ELF-1 (cell line): ENCODE results near the gene SMOC1.

Experiments used
- DNase-seq: peaks from one replicate; pipeline ENCODE4 v3.0.0-alpha.2; 2016; ENCODE audit warnings: low read depth, low spot score

SMOC1 gene, protein sequence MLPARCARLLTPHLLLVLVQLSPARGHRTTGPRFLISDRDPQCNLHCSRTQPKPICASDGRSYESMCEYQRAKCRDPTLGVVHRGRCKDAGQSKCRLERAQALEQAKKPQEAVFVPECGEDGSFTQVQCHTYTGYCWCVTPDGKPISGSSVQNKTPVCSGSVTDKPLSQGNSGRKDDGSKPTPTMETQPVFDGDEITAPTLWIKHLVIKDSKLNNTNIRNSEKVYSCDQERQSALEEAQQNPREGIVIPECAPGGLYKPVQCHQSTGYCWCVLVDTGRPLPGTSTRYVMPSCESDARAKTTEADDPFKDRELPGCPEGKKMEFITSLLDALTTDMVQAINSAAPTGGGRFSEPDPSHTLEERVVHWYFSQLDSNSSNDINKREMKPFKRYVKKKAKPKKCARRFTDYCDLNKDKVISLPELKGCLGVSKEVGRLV

DNA sequence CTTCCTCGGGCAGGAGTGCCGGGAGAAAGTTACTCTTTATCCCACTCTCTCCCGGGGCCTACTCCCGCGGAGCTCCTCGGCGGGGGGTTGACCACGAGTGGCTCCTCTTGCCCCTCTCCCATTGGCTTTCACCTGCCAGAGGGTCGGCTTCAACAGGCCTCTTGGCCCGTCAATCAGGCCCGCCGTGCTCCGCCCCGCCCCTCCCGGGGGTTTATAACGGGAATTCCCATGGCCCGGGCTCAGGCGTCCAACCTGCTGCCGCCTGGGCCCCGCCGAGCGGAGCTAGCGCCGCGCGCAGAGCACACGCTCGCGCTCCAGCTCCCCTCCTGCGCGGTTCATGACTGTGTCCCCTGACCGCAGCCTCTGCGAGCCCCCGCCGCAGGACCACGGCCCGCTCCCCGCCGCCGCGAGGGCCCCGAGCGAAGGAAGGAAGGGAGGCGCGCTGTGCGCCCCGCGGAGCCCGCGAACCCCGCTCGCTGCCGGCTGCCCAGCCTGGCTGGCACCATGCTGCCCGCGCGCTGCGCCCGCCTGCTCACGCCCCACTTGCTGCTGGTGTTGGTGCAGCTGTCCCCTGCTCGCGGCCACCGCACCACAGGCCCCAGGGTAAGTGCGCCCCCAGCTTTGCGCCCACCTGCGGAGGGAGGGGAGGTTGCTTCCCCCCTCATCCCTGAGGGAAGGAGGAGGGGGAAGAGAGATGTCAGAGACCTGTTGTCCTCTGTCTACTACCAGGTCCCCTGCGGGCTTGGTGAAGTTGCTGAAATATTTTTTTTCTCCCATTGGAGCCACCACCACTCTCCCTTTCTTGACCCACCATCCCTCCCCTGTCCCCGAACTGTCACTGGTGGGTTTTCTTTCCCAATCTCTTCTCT, at the start of gene SMOC1:
Gene SMOC1 (plus strand): TSS at position 242 of the 869 bp plus-strand sequence. CDS start 263 bp downstream, at position 505.
- DNase-seq, result peak; percentile 84

DNA sequence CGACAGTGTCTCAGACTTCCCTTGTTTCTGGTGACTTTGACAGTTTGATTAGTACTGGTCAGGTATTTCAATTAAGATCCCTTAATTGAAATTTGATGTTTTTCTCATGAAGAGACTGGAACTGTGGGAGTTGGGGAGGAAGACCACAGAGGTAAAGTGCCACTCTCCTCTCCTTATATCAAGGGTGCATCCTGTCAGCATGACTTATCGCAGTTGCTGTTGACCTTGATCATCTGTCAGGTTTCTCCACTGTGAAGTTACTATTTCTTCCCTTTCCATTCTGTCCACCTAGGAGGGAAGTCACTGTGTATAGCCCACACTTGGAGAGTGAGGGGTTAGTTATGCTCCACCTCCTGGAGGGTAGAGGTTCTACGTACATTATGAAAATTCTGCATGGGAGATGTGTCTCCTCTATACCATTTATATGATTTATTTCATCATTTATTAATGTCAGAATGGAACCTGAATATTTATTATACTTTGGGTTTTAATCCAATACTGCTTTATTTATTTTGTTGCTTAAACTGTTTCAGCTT, 40.3 kb upstream of the SMOC1 start:
- no peak for DNase-seq

DNA sequence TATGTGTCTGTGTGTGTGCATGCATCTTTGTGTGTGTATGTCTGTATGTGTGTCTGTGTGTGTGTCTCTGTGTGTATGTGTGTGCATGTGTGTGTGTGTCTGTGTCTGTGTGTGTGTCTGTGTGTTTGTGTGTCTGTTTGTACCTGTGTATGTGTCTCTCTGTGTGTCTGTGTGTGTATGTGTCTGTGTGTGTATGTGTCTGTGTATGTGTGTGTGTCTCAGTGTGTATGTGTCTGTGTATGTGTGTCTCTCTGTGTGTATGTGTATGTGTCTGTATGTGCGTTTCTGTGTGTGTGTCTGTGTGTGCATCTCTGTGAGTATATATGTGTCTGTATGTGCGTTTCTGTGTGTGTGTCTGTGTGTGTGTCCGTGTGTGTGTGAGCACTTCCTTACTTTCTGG, 39.6 kb upstream of the SMOC1 start:
- no peak for DNase-seq

DNA sequence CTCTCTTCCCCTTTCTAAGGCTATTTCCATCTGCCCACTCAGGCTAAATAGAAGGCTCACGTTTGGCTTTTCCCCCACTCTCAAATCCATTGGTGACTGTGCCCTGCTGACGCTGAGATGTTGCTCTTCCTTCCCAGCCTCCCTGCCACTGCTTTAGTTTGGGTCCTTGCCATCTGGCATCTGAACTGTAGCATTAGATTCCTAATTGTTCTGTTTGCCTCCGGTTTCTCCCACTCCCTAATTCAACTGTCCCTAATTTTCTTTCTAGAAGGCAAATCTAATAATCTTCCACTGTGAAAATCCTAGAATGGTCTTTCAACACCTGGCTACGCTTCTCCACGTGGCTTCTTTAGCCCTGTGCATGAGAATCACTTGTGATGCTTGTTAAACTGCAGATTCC, 37.6 kb upstream of the SMOC1 start:
- no peak for DNase-seq

DNA sequence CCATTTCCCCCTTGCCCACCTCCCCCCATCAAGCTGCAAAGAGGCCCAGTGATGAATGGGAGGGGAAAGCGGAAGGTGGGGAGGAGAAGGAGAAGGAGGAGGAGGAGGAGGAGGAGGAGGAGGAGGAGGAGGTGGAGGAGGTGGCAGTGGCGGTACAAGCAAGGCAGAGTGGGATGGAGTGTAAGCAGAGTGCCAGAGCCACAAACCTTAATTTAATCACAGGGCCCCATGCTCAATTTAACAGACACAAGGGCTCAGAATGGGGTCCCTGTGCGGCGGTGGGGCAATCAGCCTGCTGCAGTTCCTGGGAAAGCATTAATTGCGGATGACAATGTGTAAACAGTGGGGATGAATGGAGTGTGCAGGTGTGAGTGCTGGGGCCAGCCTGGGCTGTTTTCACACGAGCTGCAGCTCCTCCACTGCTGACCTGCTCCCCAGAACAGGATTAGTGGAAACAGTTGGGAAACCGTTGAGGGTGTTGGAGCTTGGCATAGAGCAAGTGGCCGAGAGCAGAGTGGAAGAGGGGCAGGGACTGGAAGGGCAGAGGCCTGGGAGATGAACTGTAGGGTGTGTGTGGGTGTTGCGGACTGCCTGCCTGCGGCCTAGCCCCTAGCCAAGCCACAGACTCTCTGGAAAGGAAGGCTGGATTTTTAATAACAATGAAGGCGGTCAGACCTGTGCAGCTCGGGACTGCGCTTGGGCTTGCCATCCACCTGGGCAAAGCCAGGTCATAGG, 36.4 kb upstream of the SMOC1 start:
- peak; percentile 24 for DNase-seq

DNA sequence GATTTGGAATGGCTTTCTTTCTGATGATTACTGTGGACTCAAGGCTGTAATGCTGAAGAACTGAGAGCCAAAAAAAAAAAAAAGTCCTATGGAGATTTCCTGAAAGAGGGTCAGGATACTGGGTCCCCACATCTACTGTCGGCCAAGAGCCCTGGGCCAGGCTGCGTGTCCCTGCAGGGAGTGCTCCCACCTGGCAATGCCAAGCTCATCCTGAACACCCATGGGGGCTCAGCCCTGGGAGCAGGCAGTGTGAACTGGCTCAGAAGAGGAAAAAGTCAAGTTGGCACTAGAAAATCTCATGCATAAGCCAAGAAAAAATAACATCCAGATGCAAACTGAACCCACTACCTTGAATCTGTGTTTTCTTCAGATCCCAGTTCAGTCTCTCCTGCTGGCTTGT, 35.0 kb upstream of the SMOC1 start:
- no peak for DNase-seq

DNA sequence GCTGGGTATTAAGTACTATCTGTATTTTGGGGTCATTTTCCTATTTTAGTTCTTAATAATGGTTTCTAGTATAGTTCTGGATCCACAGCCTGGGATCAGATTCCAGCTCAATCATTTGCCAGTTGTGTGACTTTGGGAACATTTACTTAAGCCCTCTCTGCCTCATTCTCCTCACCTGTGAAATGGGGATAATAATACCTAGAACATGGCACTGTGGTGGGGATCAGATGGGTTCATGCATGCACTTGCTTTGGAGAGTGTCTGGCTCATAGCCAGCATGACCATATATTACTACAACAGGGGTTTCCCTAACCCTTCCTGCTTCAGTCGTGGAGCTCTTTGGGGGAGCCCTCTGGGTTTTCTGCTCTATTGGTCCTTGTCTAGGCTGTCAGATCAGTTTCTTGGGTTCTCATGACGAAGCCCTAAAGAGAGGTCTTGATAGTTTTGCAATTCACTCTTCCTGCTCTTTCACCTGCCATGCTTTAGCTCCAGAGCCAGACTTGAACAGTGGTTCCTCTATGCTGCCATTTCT, 34.1 kb upstream of the SMOC1 start:
- DNase-seq, result no peak

DNA sequence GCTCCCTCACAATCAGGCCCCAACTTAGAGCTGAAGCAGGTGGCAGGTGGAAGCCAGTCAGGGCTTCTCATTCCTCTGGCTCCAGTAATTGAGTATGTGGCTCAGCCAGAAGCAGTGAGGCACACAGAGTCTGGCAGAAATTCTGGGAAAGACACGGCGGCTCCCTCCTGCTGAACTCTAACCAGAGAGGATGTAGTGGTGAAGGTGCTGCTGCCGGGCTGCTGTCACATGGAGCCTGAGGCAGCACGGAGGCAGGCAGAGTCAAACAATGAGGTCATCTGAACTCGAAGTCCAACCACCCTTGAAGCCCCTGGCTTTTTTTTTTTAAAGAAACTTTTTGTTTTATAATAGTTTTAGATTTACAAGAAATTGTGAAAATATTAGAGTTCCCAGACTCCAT, 33.4 kb upstream of the SMOC1 start:
- peak; percentile 55 for DNase-seq

DNA sequence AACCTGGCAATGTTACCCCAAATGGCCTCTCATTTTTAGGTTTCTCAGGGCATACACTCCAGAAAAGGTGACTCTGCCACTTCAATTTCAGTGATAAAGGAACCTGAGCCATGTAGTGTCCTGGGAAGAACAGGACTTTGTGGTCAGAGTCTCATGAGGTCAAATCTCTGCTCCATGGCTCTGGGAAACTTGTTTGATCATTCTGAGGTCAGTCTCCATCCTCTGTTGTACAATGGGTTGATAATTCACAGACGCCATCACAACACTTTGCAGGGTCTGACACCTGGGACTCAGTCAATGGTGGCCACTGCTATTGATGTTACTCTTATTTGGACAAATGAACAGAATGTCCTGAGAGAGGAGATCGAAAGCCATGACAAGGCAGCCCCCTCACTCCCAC, 31.1 kb upstream of the SMOC1 start:
- no peak for DNase-seq

DNA sequence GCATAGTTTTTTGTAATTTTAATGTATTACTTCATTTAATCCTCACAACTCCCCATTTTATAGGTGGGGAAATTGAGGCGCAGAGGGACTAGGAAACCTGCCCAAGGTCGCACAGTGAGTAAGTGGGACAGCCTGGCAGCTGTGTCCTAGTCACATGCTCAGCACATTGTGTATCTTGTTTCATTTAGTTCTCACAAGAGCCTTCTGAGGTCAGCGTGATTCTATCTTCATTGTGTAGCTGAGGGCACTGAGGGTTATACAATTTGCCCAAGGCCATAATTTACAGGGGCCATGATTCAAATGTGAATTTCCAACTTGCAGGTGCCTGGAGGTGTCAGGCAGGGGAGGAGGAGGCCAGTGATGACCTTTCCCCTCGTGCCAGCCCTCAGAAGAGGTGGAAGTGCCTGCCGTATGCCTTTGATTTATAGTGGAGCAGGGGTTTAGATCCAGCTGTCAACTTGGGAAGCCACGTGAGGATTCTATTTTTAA, 30.3 kb upstream of the SMOC1 start:
- no peak for DNase-seq

DNA sequence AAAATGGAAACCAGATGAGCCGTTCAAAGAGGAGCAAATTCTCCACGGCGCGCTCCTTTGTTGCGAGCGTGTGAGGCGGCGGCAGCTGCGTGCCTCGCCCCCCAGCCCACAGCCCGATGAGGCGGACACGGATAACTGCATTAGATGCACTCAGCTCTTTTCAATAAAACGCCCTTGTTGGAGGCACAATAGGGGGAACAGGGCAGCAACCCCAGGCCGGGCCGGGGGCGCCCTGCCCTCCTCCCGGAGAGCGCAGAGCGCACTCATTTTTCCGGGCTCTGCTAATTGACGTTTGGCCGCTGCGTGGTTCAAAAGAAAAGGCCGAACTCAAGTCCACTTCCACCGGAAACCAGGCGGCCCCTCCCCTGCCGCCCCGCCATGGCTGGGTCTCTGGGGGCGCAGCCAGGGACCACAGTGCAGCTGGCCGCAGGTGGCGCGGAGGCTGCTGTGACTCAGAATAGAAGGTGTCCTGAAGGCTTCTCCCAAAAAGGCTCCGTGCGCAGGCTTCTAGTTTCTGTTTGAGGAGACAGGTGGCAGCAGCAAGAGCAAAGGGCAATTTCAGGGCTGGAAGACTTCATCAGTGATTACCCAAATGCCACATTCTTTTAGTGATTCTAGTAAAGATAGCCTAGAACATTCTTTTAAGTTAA, 29.0 kb upstream of the SMOC1 start:
- peak; percentile 30 for DNase-seq

DNA sequence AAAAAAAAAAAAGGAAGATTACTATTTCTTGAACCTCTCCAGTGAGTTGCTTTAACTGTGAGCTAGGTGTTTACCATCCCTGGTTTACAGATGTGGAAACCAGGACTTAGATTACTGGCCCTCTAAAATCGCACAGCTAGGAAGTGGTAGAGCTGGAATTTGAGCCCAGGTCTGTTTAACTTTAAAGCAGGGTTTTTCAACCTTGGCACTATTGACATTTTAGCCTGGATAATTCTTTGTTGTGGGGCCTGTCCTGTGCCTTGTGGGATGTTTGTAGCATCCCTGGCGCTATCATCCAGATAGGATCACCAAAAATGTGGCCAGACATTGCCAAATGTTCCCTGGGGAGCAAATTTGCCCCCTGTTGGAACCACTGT, 28.5 kb upstream of the SMOC1 start:
- no peak for DNase-seq

DNA sequence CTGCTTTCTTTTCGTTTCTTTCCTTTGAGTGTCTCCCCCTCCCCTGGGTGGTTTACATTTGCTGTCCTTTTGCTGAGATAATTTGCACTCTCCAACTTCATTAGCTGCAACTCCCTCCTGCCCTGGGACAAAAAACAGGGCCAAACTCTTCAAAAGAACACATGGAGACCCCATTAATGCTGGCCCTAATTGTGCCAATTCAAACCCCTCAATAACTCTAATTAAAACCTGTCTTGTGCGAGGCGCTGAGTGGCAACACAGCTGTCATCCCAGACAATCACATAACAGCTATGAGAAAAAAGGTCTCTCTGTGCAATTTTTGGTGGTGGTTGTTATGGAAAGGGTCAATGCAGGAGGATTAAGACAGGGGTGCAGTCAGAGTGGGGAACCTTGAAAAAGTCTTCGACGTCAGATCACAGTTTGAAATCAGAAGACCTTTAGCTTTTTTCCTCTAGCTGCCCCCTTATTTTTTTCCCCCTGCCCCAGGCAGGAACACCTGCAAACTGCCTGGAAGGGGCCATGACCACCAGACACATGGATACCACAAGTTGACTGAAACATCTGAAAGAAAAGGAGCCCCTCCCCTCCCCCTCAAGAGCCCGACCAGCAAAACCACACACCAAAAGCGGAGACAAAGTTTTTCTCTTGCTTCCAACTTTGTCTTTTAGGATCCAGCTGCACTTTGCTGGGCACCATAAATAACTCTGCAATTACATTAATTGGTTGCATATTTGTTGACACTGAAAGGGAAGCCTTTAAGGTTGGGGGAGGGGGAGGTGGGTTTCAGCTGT, 26.5 kb upstream of the SMOC1 start:
- no peak for DNase-seq

DNA sequence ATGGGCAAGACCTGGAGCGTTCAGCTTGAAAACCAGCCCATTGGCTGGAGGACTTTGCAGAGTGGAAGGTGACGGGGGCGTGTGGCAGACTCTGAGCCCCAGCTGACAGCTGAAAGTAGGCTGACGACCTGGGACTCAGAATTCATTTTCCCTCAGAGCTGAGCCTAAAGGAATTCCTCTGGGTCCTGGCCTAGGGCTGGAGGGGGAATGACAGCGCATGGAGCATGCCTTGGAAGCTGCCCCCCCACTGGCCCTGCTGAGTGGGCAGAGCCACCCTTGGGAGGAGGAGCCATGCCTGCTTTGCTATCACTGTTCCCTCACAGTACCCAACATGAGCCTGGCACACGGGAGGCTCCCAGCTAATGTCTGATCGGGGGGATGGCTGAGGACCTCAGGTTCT, 25.4 kb upstream of the SMOC1 start:
- no peak for DNase-seq

DNA sequence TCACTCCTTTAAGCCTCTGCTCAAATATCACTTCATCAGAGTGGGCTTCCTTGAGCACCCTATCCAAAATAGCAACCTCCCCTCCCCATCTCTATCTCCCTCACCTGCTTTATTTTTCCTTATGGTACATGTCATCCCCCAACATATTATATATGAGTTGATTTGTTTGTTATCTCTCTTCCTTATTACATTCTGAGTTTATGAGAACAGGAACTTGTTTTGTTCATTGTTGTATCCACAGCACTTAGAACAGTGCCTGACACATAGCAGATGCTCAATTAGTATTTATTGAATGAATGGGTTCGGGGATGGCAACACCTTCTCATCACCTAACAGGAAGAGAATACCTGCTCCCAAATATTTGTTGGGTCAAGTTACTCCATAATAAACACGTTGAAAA, 24.6 kb upstream of the SMOC1 start:
- DNase-seq, result no peak

DNA sequence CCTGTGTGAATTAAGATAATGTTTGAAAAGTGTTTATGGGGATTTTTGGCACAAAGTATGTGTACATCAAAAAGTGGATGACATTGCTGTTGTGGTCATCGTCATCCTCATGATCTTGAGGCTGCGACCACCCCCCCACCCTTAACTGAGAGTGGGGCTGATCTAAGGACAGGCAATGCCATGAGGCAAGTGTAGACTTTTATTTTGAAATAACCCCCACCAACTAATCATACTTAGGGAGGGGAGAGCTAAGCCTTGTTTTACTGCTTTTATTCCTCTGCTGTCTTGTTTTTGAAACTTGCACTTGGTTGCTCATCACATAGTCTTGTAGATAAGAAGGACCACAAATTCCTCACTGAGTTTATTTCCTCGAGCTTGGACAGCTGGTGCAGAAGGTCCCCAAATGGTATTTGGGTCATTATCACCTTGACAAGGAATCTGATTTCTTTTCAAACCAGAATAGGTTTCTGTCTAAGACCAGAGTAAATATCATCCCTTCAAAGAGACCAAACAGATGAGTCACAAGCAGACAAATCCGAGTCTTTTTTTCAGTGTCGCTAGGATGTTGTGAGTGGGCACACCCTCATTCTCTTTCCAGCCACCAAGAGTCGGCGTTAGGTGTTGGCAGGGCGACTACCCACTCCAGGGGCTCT, 23.9 kb upstream of the SMOC1 start:
- DNase-seq, result no peak

DNA sequence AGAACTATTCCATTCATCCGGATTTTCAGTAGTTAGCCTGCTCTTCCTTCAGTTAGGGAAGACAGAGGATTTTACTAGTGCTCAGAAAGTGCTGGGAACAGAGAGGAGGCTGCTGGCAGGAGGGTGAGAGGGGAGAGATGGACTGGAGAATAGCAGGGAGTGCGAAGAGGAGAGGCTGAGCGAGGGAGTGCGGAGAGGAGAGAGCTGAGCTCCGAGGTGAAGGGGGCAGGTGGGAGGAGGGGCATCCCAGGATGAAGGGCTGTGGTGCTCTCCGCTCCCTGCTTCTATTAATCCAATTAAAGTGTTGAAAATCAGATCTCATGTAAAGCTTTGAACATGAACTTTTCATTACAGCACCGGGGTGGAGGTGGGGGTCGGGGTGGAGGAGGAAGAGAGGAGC, 20.4 kb upstream of the SMOC1 start:
- no peak for DNase-seq

DNA sequence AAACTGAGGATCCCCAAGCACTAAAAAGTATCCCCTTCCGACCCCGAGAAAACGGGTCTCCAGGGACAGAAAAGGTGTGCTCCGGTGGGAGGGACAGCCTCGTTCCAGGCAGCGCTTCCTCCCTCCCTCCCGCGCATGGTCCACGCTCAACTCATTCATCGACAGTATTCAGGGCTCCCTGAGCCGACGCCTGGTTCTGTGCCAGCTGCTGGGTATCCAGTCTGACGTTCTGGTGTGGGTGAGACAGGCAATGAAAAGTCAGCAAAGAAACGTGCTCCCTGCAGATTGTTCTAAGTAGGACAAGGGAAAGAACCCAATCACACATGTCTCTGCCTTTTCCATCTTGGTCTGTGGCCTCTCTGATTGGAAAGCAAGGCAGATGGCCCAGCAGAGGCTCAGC, 19.6 kb upstream of the SMOC1 start:
- no peak for DNase-seq

DNA sequence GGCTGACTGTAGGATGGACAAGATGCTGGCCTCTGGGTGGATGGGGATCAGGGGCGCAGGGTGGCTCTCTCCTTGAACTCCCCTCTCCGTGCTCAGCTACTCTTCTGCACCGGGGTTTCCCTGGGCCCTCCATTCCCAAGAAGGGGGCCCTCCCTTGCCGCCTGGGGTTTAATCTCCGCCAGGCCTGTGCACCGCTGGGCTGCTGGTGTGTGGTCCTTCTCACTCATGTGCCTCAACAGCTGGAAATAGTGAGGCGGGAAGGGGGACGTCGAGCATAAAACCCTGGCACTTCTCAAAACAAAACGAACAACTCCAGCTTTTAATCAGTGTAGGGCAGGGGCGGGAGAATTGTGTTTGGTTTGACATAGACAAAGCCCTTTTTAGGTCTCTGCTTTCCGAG, 19.0 kb upstream of the SMOC1 start:
- DNase-seq, result no peak
